Astrocyte (in vitro differentiated cells and primary cell): ENCODE measurements around the gene OSBPL3. TPM values are rescaled to one million over a fixed set of nuclear protein-coding genes. Genes with fewer than 3 reads are reported as not detected.

ENCODE experiments used
- DNase-seq: peaks from one replicate; pipeline ENCODE4 v3.0.0-alpha.2; 2010; ENCODE audit warnings: low read depth
- FAIRE-seq: peaks from 2 replicates; lab custom pipeline; 2011; peaks lifted over from hg19 to GRCh38; lab: Jason Lieb, UNC
- H2AFZ ChIP-seq: 2 replicates; pipeline ENCODE4 v1.6.0; 2012; ENCODE audit warnings: low read depth, low read length, inconsistent platforms
- H3K27ac ChIP-seq: 2 replicates; pipeline ENCODE4 v1.5.1; 2011; ENCODE audit warnings: low read depth, low read length, inconsistent platforms
- H3K27me3 ChIP-seq: 2 replicates; pipeline ENCODE4 v1.6.0; 2011; ENCODE audit warnings: low read length, inconsistent platforms; ENCODE audit not compliant: insufficient read depth
- H3K36me3 ChIP-seq: 2 replicates; pipeline ENCODE4 v1.5.1; 2011; ENCODE audit warnings: low read length, inconsistent platforms; ENCODE audit not compliant: insufficient read depth
- H3K4me1 ChIP-seq: 2 replicates; pipeline ENCODE4 v1.5.1; 2011; ENCODE audit warnings: low read length, inconsistent platforms; ENCODE audit not compliant: insufficient read depth
- H3K4me2 ChIP-seq: 2 replicates; pipeline ENCODE4 v1.6.0; 2012; ENCODE audit warnings: low read length, inconsistent platforms
- H3K4me3 ChIP-seq: 2 replicates; pipeline ENCODE4 v1.5.1; 2011; ENCODE audit warnings: low read depth, mild to moderate bottlenecking, low read length, inconsistent platforms; ENCODE audit not compliant: insufficient read depth
- H3K79me2 ChIP-seq: 2 replicates; pipeline ENCODE4 v1.6.0; 2012; ENCODE audit warnings: mild to moderate bottlenecking, low read length, inconsistent platforms; ENCODE audit not compliant: insufficient read depth
- H3K9ac ChIP-seq: 2 replicates; pipeline ENCODE4 v1.6.0; 2012; ENCODE audit warnings: mild to moderate bottlenecking, low read length, inconsistent platforms
- H3K9me3 ChIP-seq: 2 replicates; pipeline ENCODE4 v1.5.1; 2012; ENCODE audit warnings: low read depth, mild to moderate bottlenecking, low read length, inconsistent platforms; ENCODE audit not compliant: insufficient read depth
- H4K20me1 ChIP-seq: 2 replicates; pipeline ENCODE4 v1.6.0; 2012; ENCODE audit warnings: low read length, inconsistent platforms; ENCODE audit not compliant: insufficient read depth
- H3K27ac Mint-ChIP-seq: one replicate; pipeline ENCODE4 v1.8.0; 2021; ENCODE audit warnings: mild to moderate bottlenecking, mixed read lengths; ENCODE audit not compliant: unreplicated experiment
- H3K27me3 Mint-ChIP-seq: one replicate; pipeline ENCODE4 v1.8.0; 2021; ENCODE audit warnings: low read depth, mixed read lengths; ENCODE audit not compliant: unreplicated experiment
- H3K36me3 Mint-ChIP-seq: one replicate; pipeline ENCODE4 v1.8.0; 2021; ENCODE audit warnings: low read depth, mixed read lengths; ENCODE audit not compliant: unreplicated experiment
- H3K4me1 Mint-ChIP-seq: one replicate; pipeline ENCODE4 v1.8.0; 2021; ENCODE audit warnings: low read depth, mixed read lengths; ENCODE audit not compliant: unreplicated experiment
- H3K4me3 Mint-ChIP-seq: one replicate; pipeline ENCODE4 v1.8.0; 2021; ENCODE audit warnings: mild to moderate bottlenecking, moderate library complexity, mixed read lengths; ENCODE audit not compliant: unreplicated experiment
- H3K9me3 Mint-ChIP-seq: one replicate; pipeline ENCODE4 v1.8.0; 2021; ENCODE audit warnings: mild to moderate bottlenecking, mixed read lengths; ENCODE audit not compliant: unreplicated experiment
- CTCF ChIP-seq: IDR thresholded peaks from 2 replicates; pipeline ENCODE4 v1.5.1; 2011; ENCODE audit warnings: low read depth, mild to moderate bottlenecking, inconsistent platforms, low read length, moderate library complexity; ENCODE audit not compliant: insufficient read depth
- EZH2 ChIP-seq: IDR thresholded peaks from 2 replicates; pipeline ENCODE4 v1.6.1; 2012; ENCODE audit warnings: mild to moderate bottlenecking, low read length, inconsistent platforms; ENCODE audit not compliant: insufficient read depth
- total RNA-seq: library from RNA; stranded (reverse); gene quantifications from 2 replicates; pipeline ENCODE4 v1.2.1, GENCODE V29; 2021

OSBPL3 gene
- total RNA-seq, 1 donor from 2014 or later = 62.9 TPM

GRCh38 chr7:24995466-24995865, 15.5 kb upstream of the OSBPL3 start:
- Histone ChIP-seq H3K27me3 (no peaks in the 10 kb centered on the region), H3K9ac (no peak overlapping the region), H3K36me3 (no peaks in the 10 kb centered on the region), H2AFZ (no peak overlapping the region), H3K9me3 (no peaks in the 10 kb centered on the region), H4K20me1 (no peaks in the 10 kb centered on the region), H3K27ac (no peak overlapping the region), H3K79me2 (no peaks in the 10 kb centered on the region), H3K4me1 (no peaks in the 10 kb centered on the region), H3K4me3 (no peak overlapping the region), H3K4me2 (no peak overlapping the region)
- Mint-ChIP-seq H3K27me3 (no peaks in the 10 kb centered on the region), H3K4me3 (no peak overlapping the region), H3K36me3 (peaks cover 2% of the 10 kb centered on the region), H3K27ac (no peak overlapping the region), H3K9me3 (peaks cover 16% of the 10 kb centered on the region), H3K4me1 (no peaks in the 10 kb centered on the region)
- TF ChIP-seq EZH2 (no peak), CTCF (no peak)
- FAIRE-seq (no peak), DNase-seq (no peak)

GRCh38 chr7:24992314-24992713, 12.3 kb upstream of the OSBPL3 start:
- Mint-ChIP-seq H3K4me1 (no peaks in the 10 kb centered on the region), H3K27ac (no peak overlapping the region), H3K36me3 (no peaks in the 10 kb centered on the region), H3K4me3 (no peak overlapping the region), H3K27me3 (no peaks in the 10 kb centered on the region), H3K9me3 (peaks cover 3% of the 10 kb centered on the region)
- no peak overlapping the region for H2AFZ ChIP-seq
- no peak for FAIRE-seq
- no peaks in the 10 kb centered on the region for H3K9me3 ChIP-seq
- no peak overlapping the region for H3K27ac ChIP-seq
- H3K36me3 ChIP-seq = no peaks in the 10 kb centered on the region
- H4K20me1 ChIP-seq = no peaks in the 10 kb centered on the region
- H3K4me1 ChIP-seq = no peaks in the 10 kb centered on the region
- H3K79me2 ChIP-seq = no peaks in the 10 kb centered on the region
- no peak overlapping the region for H3K9ac ChIP-seq
- H3K4me3 ChIP-seq = no peak overlapping the region
- no peaks in the 10 kb centered on the region for H3K27me3 ChIP-seq
- TF ChIP-seq CTCF (no peak), EZH2 (no peak)
- DNase-seq = no peak
- H3K4me2 ChIP-seq = no peak overlapping the region

DNA sequence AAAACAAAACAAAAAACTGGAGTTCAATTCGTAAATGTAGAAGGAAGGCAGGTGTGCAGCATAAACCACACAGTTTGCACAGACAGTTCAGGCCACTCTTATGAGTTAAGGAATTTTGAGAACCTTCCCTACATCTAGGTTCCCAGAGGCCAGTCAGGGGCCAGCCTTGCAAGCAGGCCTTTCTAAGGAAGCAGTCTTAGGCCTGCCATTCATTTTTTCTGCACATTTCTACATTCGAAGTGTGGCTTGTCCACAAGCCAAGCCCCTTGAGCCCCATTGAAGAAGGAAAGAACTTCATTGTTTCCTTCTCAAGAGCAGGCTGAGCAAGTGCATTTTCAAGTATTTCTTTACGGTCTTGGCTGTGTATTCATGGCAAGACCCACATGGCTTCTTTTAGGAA, 11.4 kb upstream of the OSBPL3 start:
- Histone ChIP-seq H2AFZ (no peak overlapping the region), H3K9me3 (no peaks in the 10 kb centered on the region), H3K4me2 (no peak overlapping the region), H3K4me1 (no peaks in the 10 kb centered on the region), H3K27ac (no peak overlapping the region), H3K9ac (no peak overlapping the region), H3K4me3 (no peak overlapping the region), H3K27me3 (no peaks in the 10 kb centered on the region), H4K20me1 (no peaks in the 10 kb centered on the region), H3K79me2 (no peaks in the 10 kb centered on the region), H3K36me3 (no peaks in the 10 kb centered on the region)
- FAIRE-seq = no peak
- no peak for DNase-seq
- TF ChIP-seq EZH2 (no peak), CTCF (no peak)
- no peak overlapping the region for H3K4me3 Mint-ChIP-seq
- no peak overlapping the region for H3K27ac Mint-ChIP-seq
- H3K4me1 Mint-ChIP-seq = no peaks in the 10 kb centered on the region
- no peaks in the 10 kb centered on the region for H3K36me3 Mint-ChIP-seq
- no peaks in the 10 kb centered on the region for H3K27me3 Mint-ChIP-seq
- H3K9me3 Mint-ChIP-seq = no peaks in the 10 kb centered on the region
